GM19351 (cell line): ENCODE data around the gene TMBIM6.
A peak's percentile ranks its signal among the peaks of the same experiment; 100 is the strongest.
"Not testable (repeated sequence)": the region's sequence is repeated elsewhere in the genome, so short reads cannot be mapped to it uniquely, and the experiment has no call there.

Experiments used
- ATAC-seq: cut with Tn5 transposase; IDR thresholded peaks from one replicate; pipeline ENCODE4 v1.9.1; 2021; ENCODE audit warnings: mild to moderate bottlenecking, moderate library complexity; ENCODE audit not compliant: unreplicated experiment

Gene TMBIM6

GRCh38 chr12:49740930-49741881 is at the start of gene TMBIM6:
Gene TMBIM6 (plus strand): TSS chr12:49741557. CDS start chr12:49752494, 10,937 bp downstream.
- peak; percentile 90 for ATAC-seq

- ATAC-seq, result no peak
These were observed 48.5 kb upstream of the TMBIM6 start for GRCh38 chr12:49692851-49693250.

GRCh38 chr12:49693931-49694444 is 47.4 kb upstream of the TMBIM6 start:
- ATAC-seq, result no peak

GRCh38 chr12:49696723-49697122 is 44.6 kb upstream of the TMBIM6 start:
- no peak for ATAC-seq

- no peak for ATAC-seq
These were observed 43.5 kb upstream of the TMBIM6 start for GRCh38 chr12:49697808-49698207.

GRCh38 chr12:49698619-49699545 is 42.5 kb upstream of the TMBIM6 start:
- ATAC-seq, result peak; percentile 75

- no peak for ATAC-seq
These were observed 39.3 kb upstream of the TMBIM6 start for GRCh38 chr12:49702009-49702408.

GRCh38 chr12:49702676-49703215 is 38.6 kb upstream of the TMBIM6 start:
- no peak for ATAC-seq

GRCh38 chr12:49703647-49704137 is 37.7 kb upstream of the TMBIM6 start:
- no peak for ATAC-seq

GRCh38 chr12:49705479-49706134 is 35.8 kb upstream of the TMBIM6 start:
- no peak for ATAC-seq

- ATAC-seq, result peak; percentile 32
These were observed 34.8 kb upstream of the TMBIM6 start for GRCh38 chr12:49706351-49707127.

GRCh38 chr12:49707128-49707811 is 34.1 kb upstream of the TMBIM6 start, which contains the start of gene FMNL3:
Gene FMNL3 (minus strand): TSS chr12:49707405. CDS start chr12:49707180, 225 bp downstream.
- peak; percentile 82 for ATAC-seq

- ATAC-seq, result no peak
These were observed 33.6 kb upstream of the TMBIM6 start for GRCh38 chr12:49707812-49708147.

GRCh38 chr12:49708851-49709250 is 32.5 kb upstream of the TMBIM6 start:
- ATAC-seq, result no peak

- not testable (repeated sequence) for ATAC-seq
These were observed 27.4 kb upstream of the TMBIM6 start for GRCh38 chr12:49713952-49714351.

- peak; percentile 77 for ATAC-seq
These were observed 24.8 kb upstream of the TMBIM6 start for GRCh38 chr12:49716553-49716952.

- not testable (repeated sequence) for ATAC-seq
These were observed 23.6 kb upstream of the TMBIM6 start for GRCh38 chr12:49717800-49718199.

- ATAC-seq, result no peak
These were observed 21.1 kb upstream of the TMBIM6 start for GRCh38 chr12:49720214-49720613.

- not testable (repeated sequence) for ATAC-seq
These were observed 20.0 kb upstream of the TMBIM6 start for GRCh38 chr12:49721355-49721754.
